Endodermal cell (in vitro differentiated cells): ENCODE measurements around the gene SLC36A3. TPM values are rescaled to one million over a fixed set of nuclear protein-coding genes. Genes with fewer than 3 reads are reported as not detected.
"Not testable (repeated sequence)": the region's sequence is repeated elsewhere in the genome, so short reads cannot be mapped to it uniquely, and the experiment has no call there.

Source experiments
- DNase-seq: peaks from one replicate; pipeline ENCODE4 v3.0.0-alpha.2; 2017
- H3K27ac ChIP-seq: 2 replicates; pipeline ENCODE4 v1.5.1; 2013; ENCODE audit warnings: mild to moderate bottlenecking, low read depth, low read length, moderate library complexity
- H3K27me3 ChIP-seq: 2 replicates; pipeline ENCODE4 v1.6.1; 2013; ENCODE audit warnings: mild to moderate bottlenecking, low read length, moderate library complexity; ENCODE audit not compliant: insufficient read depth, control insufficient read depth, poor library complexity, severe bottlenecking
- H3K36me3 ChIP-seq: 2 replicates; pipeline ENCODE4 v1.7.0; 2013; ENCODE audit warnings: mild to moderate bottlenecking, low read length, moderate library complexity; ENCODE audit not compliant: control insufficient read depth, insufficient read depth
- H3K4me1 ChIP-seq: one replicate; pipeline ENCODE4 v1.7.0; 2013; ENCODE audit warnings: low read length; ENCODE audit not compliant: control insufficient read depth, insufficient read depth
- H3K4me3 ChIP-seq: 2 replicates; pipeline ENCODE4 v1.5.1; 2013; ENCODE audit warnings: mild to moderate bottlenecking, low read length, moderate library complexity
- H3K9ac ChIP-seq: 2 replicates; pipeline ENCODE4 v1.6.1; 2013; ENCODE audit warnings: mild to moderate bottlenecking, low read length, moderate library complexity; ENCODE audit not compliant: poor library complexity, severe bottlenecking; ENCODE audit errors: extremely low read depth
- H3K9me3 ChIP-seq: 2 replicates; pipeline ENCODE4 v1.6.1; 2013; ENCODE audit warnings: mild to moderate bottlenecking, low read length, moderate library complexity; ENCODE audit not compliant: control insufficient read depth
- H3K27ac Mint-ChIP-seq: 2 replicates; pipeline ENCODE4 v1.8.0; 2020; ENCODE audit warnings: mixed read lengths
- H3K27me3 Mint-ChIP-seq: 2 replicates; pipeline ENCODE4 v1.8.0; 2021; ENCODE audit warnings: mild to moderate bottlenecking, mixed read lengths; ENCODE audit not compliant: insufficient read depth
- H3K36me3 Mint-ChIP-seq: 2 replicates; pipeline ENCODE4 v1.8.0; 2020; ENCODE audit warnings: low read depth, mixed read lengths
- H3K4me1 Mint-ChIP-seq: 2 replicates; pipeline ENCODE4 v1.8.0; 2020; ENCODE audit warnings: mixed read lengths
- H3K4me3 Mint-ChIP-seq: 2 replicates; pipeline ENCODE4 v1.8.0; 2020; ENCODE audit warnings: mild to moderate bottlenecking, moderate library complexity, mixed read lengths
- H3K9me3 Mint-ChIP-seq: 2 replicates; pipeline ENCODE4 v1.8.0; 2020; ENCODE audit warnings: mild to moderate bottlenecking, mixed read lengths
- WGBS, 2 experiments: methylation state at CpG; one replicate each; pipeline versions ENCODE4 v1.1.5 to v1.1.7; 2013; ENCODE audit warnings: missing lambda C conversion rate in 2 of 2, mixed read lengths in 1 of 2; ENCODE audit not compliant: insufficient coverage in 1 of 2, insufficient read length in 1 of 2; 5-methylcytosine and 5-hydroxymethylcytosine counted together
- total RNA-seq, 2 donors: library from RNA; stranded (reverse); fragmentation: NEBNext Ultra II Directional in 1 of 2; extraction: Animal tissue kit (Norgen Biotek cat#: 25700) in 1 of 2; gene quantifications; 2 replicates in 1 of 2; 3 replicates in 1 of 2; pipeline ENCODE4 v1.2.1, GENCODE V29; 2021
- TF ChIP-seq, protein P1 (sequence below): fragments of 200-600 bp; sonication (generic); conservative IDR thresholded peaks from 2 replicates; pipeline ENCODE4 v1.5.0; 2021; ENCODE audit warnings: antibody characterized with exemption, mild to moderate bottlenecking

Gene SLC36A3
- total RNA-seq, 2 donors from 2014 or later, result not detected

DNA sequence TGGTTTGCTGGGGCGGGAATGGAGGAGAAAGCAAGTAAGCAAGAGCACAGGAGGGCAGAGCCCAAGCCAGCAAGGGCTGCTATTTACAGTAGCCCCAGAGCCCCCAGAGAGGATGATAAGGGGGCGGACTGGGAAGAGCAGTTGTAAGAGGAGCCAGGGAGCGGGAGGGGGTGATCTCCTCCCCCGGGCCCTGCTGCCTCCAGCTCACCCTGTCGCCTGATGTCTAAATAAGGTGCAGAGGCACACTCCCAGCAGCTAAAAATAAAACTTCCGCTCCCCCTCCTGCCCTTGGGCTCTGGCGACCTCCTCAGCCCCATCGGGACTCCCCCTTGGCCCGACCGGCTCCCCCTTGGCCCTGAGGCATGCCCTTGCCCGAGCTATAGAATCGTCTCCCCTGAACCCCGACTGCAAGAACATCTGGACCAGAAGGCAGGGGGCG, 65.2 kb downstream of the SLC36A3 start:
- peaks cover 10% of the 10 kb centered on the region for H3K9me3 ChIP-seq
- H3K27me3 ChIP-seq, result no peaks in the 10 kb centered on the region
- Mint-ChIP-seq H3K4me3 (no peak overlapping the region), H3K4me1 (peaks cover 10% of the 10 kb centered on the region), H3K9me3 (peaks cover 13% of the 10 kb centered on the region), H3K27ac (no peak overlapping the region), H3K27me3 (peaks cover 2% of the 10 kb centered on the region), H3K36me3 (no peaks in the 10 kb centered on the region)
- H3K36me3 ChIP-seq, result no peaks in the 10 kb centered on the region
- 77 to 81% methylated on average over 7 to 14 of the region's 14 CpGs for WGBS, 2 experiments
- H3K4me3 ChIP-seq, result no peak overlapping the region
- DNase-seq, result no peak
- H3K27ac ChIP-seq, result no peak overlapping the region
- no peak overlapping the region for H3K9ac ChIP-seq
- TF ChIP-seq, protein P1, sequence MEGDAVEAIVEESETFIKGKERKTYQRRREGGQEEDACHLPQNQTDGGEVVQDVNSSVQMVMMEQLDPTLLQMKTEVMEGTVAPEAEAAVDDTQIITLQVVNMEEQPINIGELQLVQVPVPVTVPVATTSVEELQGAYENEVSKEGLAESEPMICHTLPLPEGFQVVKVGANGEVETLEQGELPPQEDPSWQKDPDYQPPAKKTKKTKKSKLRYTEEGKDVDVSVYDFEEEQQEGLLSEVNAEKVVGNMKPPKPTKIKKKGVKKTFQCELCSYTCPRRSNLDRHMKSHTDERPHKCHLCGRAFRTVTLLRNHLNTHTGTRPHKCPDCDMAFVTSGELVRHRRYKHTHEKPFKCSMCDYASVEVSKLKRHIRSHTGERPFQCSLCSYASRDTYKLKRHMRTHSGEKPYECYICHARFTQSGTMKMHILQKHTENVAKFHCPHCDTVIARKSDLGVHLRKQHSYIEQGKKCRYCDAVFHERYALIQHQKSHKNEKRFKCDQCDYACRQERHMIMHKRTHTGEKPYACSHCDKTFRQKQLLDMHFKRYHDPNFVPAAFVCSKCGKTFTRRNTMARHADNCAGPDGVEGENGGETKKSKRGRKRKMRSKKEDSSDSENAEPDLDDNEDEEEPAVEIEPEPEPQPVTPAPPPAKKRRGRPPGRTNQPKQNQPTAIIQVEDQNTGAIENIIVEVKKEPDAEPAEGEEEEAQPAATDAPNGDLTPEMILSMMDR, result no peak
- H3K4me1 ChIP-seq, result no peaks in the 10 kb centered on the region

DNA sequence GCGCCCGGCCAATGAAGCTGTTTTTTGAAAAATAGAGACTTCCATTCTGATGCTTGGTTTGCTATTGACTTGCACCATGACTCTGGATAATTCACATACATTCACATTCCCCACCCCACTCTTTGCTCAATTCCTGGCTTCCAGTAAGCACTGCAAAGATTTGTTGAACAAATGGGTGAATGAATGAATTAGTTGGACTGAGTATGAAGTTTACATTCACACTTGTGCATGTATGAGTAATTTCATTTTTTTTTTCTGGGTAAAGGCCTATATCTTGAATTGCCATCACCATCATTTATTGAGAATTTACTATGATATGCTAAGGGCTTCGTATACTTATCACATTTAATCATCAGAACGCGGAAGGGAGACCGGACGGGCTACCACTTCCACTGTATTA, 65.9 kb downstream of the SLC36A3 start:
- no peak overlapping the region for H3K4me3 Mint-ChIP-seq

DNA sequence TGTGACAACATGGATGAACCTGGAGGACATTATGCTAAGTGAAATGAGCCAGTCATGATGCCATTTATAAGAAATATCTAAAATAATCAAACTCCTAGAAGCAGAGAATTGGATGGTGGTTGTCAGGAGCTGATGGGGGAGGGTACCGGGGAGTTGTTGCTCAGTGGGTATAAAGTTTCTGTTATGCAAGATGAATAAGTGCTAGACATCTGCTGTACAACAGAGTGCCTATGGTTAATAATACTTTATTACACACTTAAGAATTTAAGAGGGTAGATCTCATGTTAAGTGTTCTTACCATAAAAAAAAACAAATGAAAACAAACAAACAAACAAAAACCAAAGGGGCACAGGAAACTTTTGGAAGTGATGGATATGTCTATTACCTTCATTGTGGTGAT, 66.7 kb downstream of the SLC36A3 start:
- WGBS, 2 experiments, result 100% methylated on average over 1 of the region's 1 CpG; no CpG with 5 or more reads in 1 of the 2 experiments
- Mint-ChIP-seq H3K4me1 (peaks cover 10% of the 10 kb centered on the region), H3K36me3 (no peaks in the 10 kb centered on the region), H3K4me3 (no peak overlapping the region), H3K27ac (no peak overlapping the region), H3K9me3 (peaks cover 13% of the 10 kb centered on the region), H3K27me3 (peaks cover 2% of the 10 kb centered on the region)
- no peaks in the 10 kb centered on the region for H3K27me3 ChIP-seq
- H3K4me3 ChIP-seq, result no peak overlapping the region
- no peaks in the 10 kb centered on the region for H3K4me1 ChIP-seq
- no peaks in the 10 kb centered on the region for H3K36me3 ChIP-seq
- DNase-seq, result no peak
- no peak overlapping the region for H3K27ac ChIP-seq
- no peak overlapping the region for H3K9ac ChIP-seq
- TF ChIP-seq, protein P1, result no peak
- H3K9me3 ChIP-seq, result peaks cover 10% of the 10 kb centered on the region

More for the DNA sequence above, 65.9 kb downstream of the SLC36A3 start:
- TF ChIP-seq, protein P1, result no peak
- Histone ChIP-seq H3K36me3 (no peaks in the 10 kb centered on the region), H3K27ac (no peak overlapping the region), H3K27me3 (no peaks in the 10 kb centered on the region), H3K9me3 (peaks cover 10% of the 10 kb centered on the region), H3K4me1 (no peaks in the 10 kb centered on the region), H3K9ac (no peak overlapping the region), H3K4me3 (no peak overlapping the region)
- Mint-ChIP-seq H3K36me3 (no peaks in the 10 kb centered on the region), H3K27ac (no peak overlapping the region), H3K4me1 (peaks cover 10% of the 10 kb centered on the region), H3K27me3 (peaks cover 2% of the 10 kb centered on the region), H3K9me3 (peaks cover 13% of the 10 kb centered on the region)
- DNase-seq, result no peak
- 95 to 97% methylated on average over 5 to 7 of the region's 7 CpGs for WGBS, 2 experiments

DNA sequence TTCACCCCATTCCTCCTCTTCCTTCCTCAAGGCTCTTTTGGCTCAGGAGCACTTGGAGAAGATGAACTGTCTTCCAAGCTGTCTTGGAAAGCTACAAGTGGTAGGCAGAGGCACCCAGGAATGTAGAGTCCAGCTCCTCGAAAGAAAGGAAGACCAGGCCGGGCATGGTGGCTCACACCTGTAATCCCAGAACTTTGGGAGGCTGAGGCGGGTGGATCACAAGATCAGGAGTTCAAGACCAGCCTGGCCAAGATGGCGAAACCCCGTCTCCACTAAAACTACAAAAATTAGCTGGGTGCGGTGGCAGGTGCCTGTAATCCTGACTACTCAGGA, 68.4 kb downstream of the SLC36A3 start:
- not testable (repeated sequence) for H3K4me3 ChIP-seq, H3K4me3 Mint-ChIP-seq, H3K9ac ChIP-seq, H3K27me3 Mint-ChIP-seq, H3K27ac ChIP-seq, H3K9me3 ChIP-seq, H3K27me3 ChIP-seq, H3K27ac Mint-ChIP-seq, H3K36me3 ChIP-seq, DNase-seq, H3K4me1 Mint-ChIP-seq, H3K9me3 Mint-ChIP-seq, H3K36me3 Mint-ChIP-seq, H3K4me1 ChIP-seq
- 91 to 95% methylated on average over 3 to 6 of the region's 6 CpGs for WGBS, 2 experiments
